GM12801 (cell line): ENCODE data around the gene UGT1A8.

Source experiments
- TF ChIP-seq, protein P1 (sequence below): IDR thresholded peaks from one replicate; pipeline ENCODE4 v1.5.1; 2011; ENCODE audit warnings: control low read depth; ENCODE audit not compliant: insufficient read length; ENCODE audit errors: extremely low read depth

The UGT1A8 gene

DNA sequence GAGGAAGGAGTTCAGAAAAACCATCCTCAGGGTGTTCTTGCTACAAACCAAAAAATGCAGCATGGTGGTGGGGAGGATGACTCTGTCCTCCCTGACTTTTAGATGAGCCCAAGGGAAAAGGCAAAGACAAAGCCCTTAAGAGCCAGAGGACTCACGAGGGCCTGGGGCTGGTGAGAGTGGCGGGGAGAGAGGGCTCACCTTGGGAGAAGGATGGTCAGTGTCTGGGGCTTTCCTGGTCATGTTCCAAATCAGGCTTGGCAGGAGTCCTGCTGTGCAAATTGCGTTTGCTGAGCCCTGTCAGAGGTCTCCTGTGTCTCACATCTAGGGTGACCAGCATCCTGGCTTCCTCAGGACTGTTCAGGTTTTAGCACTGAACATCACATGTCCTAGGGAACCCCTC is 147.3 kb downstream of the UGT1A8 start:
- TF ChIP-seq, protein P1, sequence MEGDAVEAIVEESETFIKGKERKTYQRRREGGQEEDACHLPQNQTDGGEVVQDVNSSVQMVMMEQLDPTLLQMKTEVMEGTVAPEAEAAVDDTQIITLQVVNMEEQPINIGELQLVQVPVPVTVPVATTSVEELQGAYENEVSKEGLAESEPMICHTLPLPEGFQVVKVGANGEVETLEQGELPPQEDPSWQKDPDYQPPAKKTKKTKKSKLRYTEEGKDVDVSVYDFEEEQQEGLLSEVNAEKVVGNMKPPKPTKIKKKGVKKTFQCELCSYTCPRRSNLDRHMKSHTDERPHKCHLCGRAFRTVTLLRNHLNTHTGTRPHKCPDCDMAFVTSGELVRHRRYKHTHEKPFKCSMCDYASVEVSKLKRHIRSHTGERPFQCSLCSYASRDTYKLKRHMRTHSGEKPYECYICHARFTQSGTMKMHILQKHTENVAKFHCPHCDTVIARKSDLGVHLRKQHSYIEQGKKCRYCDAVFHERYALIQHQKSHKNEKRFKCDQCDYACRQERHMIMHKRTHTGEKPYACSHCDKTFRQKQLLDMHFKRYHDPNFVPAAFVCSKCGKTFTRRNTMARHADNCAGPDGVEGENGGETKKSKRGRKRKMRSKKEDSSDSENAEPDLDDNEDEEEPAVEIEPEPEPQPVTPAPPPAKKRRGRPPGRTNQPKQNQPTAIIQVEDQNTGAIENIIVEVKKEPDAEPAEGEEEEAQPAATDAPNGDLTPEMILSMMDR: no peak

DNA sequence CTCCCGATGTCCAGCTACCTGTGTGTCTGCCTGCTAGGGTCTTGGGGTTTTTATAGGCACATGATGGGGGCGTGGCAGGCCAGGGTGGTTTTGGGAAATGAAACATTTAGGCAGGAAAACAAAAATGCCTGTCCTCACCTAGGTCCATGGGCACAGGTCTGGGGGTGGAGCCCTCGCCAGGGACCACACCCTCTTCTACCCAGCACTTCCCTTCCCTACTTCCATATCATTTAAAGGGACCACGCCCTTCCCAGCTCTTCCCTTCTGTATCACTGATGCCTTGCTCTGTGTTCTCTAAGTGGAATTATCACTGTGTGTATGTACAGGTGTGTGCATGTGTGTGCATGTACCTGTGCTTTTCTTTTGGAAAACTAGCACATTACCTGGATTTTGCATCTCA is 149.0 kb downstream of the UGT1A8 start:
- TF ChIP-seq, protein P1: no peak

DNA sequence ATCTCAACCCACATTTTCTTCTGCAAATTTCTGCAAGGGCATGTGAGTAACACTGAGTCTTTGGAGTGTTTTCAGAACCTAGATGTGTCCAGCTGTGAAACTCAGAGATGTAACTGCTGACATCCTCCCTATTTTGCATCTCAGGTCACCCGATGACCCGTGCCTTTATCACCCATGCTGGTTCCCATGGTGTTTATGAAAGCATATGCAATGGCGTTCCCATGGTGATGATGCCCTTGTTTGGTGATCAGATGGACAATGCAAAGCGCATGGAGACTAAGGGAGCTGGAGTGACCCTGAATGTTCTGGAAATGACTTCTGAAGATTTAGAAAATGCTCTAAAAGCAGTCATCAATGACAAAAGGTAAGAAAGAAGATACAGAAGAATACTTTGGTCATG is 150.6 kb downstream of the UGT1A8 start:
- TF ChIP-seq, protein P1: no peak

DNA sequence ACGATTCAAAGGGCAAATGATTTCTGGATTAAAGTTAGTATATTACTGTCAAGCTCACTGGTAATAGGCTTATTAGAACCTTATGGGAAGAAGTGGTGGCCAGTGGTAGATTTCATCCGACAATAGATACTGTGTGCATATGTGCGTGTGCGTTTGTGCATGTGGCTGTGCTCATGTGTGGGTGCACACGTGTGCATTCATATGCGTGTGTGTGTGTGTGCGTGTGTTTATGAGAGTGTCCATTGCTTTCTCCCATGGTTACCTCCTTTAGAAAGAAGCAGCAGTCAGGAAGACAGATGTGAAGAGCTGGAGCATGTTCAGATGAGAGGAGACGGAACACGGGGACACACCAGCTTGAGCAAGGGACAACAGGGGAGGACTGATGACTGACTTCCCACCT is 151.8 kb downstream of the UGT1A8 start:
- TF ChIP-seq, protein P1: no peak

DNA sequence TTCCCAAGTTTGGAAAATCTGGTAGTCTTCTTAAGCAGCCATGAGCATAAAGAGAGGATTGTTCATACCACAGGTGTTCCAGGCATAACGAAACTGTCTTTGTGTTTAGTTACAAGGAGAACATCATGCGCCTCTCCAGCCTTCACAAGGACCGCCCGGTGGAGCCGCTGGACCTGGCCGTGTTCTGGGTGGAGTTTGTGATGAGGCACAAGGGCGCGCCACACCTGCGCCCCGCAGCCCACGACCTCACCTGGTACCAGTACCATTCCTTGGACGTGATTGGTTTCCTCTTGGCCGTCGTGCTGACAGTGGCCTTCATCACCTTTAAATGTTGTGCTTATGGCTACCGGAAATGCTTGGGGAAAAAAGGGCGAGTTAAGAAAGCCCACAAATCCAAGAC is 154.7 kb downstream of the UGT1A8 start:
- TF ChIP-seq, protein P1: no peak

DNA sequence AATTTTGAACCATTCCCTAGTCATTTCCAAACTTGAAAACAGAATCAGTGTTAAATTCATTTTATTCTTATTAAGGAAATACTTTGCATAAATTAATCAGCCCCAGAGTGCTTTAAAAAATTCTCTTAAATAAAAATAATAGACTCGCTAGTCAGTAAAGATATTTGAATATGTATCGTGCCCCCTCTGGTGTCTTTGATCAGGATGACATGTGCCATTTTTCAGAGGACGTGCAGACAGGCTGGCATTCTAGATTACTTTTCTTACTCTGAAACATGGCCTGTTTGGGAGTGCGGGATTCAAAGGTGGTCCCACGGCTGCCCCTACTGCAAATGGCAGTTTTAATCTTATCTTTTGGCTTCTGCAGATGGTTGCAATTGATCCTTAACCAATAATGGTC is 155.2 kb downstream of the UGT1A8 start:
- TF ChIP-seq, protein P1: no peak

DNA sequence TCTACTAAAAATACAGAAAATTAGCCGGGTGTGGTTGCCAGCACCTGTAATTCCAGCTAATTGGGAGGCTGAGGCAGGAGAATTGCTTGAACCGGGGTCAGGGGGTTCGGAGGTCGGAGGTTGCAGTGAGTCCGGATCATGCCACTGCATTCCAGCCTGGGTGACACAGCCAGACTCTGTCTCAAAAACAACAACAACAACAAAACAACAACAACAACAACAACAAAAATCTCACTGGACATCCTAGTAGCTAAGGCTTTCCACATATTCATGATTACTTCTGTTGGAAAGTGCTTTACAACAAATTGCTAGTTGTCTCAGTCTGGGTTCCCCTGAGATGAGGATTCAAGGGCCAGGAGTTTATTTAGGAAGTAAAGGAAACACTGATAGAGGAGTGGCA is 156.4 kb downstream of the UGT1A8 start:
- TF ChIP-seq, protein P1: no peak

DNA sequence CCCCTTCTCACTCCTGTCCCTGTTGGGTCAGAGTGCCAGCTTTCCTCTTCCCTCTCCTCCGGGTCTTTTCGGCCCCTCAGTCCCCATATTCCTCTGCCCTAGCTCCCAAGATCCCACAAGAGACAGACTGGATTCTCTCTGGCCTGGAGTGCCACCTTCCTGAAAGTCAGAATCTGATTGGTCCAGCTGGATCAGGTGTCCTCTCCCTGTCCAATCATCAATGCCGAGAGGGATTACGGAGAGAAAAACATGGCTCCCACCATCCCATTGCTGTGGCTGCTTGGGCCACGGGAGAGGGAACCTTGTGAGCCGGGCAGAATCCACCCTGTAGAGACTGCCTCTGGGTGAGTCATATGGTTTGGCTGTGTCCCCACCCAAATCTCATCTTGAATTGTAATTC is 158.0 kb downstream of the UGT1A8 start:
- TF ChIP-seq, protein P1: no peak
